Choroid plexus epithelial cell (primary cell): ENCODE measurements around the gene OGDH.
A peak's percentile ranks its signal among the peaks of the same experiment; 100 is the strongest.

ENCODE experiments used
- DNase-seq: peaks from one replicate; pipeline ENCODE4 v3.0.0-alpha.2; 2010; ENCODE audit warnings: low read depth
- H3K4me3 ChIP-seq: 2 replicates; pipeline ENCODE4 v1.5.1; 2011; ENCODE audit warnings: low read depth, mild to moderate bottlenecking, control low read depth, low read length, moderate library complexity
- TF ChIP-seq, protein P1 (sequence below): conservative IDR thresholded peaks from 2 replicates; pipeline ENCODE4 v1.5.1; 2011; ENCODE audit warnings: low read depth, mild to moderate bottlenecking, control low read depth, inconsistent platforms, low read length, moderate library complexity

OGDH gene

DNA sequence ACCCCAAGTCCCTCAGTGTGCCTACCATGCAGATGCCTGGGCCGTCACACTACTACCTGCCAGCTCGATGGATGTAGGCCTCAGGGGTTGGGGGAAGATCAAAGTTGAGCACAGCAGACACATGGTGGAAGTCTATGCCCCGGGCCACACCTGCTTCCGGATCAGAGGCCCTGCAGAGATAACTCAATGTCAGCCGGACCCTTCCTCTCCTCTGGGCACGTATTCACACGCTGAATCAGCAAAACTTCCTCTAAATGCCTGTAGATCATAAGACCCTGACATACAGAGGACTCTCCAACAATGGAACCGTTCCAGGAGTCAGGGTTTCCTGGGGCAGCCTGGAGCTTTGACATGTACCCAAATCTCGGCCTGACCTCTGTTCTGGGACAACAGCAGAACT is 36.5 kb upstream of the OGDH start:
- H3K4me3 ChIP-seq: no peak overlapping the region
- TF ChIP-seq, protein P1, sequence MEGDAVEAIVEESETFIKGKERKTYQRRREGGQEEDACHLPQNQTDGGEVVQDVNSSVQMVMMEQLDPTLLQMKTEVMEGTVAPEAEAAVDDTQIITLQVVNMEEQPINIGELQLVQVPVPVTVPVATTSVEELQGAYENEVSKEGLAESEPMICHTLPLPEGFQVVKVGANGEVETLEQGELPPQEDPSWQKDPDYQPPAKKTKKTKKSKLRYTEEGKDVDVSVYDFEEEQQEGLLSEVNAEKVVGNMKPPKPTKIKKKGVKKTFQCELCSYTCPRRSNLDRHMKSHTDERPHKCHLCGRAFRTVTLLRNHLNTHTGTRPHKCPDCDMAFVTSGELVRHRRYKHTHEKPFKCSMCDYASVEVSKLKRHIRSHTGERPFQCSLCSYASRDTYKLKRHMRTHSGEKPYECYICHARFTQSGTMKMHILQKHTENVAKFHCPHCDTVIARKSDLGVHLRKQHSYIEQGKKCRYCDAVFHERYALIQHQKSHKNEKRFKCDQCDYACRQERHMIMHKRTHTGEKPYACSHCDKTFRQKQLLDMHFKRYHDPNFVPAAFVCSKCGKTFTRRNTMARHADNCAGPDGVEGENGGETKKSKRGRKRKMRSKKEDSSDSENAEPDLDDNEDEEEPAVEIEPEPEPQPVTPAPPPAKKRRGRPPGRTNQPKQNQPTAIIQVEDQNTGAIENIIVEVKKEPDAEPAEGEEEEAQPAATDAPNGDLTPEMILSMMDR: no peak
- DNase-seq: no peak

DNA sequence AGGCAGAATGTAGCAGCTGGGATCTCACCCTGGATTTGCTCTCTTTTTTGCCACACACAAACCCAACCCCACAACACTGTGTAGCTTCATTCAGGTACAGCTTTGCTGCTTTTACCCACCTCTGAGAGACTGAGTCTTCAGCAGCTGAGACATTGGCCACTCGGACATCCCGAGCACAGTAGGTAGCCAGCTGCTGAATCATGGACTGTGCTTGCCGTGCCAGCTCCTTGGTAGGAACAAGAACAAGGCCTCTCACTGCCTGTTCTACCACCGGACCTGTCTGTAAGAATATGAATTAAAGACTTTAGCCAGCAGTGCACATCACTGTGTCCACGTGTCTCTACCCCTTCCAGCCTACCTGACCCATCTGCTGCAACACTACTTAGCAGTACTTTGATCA is 33.7 kb upstream of the OGDH start:
- peak overlapping the region; percentile 97 for H3K4me3 ChIP-seq
- DNase-seq: no peak
- TF ChIP-seq, protein P1: no peak

DNA sequence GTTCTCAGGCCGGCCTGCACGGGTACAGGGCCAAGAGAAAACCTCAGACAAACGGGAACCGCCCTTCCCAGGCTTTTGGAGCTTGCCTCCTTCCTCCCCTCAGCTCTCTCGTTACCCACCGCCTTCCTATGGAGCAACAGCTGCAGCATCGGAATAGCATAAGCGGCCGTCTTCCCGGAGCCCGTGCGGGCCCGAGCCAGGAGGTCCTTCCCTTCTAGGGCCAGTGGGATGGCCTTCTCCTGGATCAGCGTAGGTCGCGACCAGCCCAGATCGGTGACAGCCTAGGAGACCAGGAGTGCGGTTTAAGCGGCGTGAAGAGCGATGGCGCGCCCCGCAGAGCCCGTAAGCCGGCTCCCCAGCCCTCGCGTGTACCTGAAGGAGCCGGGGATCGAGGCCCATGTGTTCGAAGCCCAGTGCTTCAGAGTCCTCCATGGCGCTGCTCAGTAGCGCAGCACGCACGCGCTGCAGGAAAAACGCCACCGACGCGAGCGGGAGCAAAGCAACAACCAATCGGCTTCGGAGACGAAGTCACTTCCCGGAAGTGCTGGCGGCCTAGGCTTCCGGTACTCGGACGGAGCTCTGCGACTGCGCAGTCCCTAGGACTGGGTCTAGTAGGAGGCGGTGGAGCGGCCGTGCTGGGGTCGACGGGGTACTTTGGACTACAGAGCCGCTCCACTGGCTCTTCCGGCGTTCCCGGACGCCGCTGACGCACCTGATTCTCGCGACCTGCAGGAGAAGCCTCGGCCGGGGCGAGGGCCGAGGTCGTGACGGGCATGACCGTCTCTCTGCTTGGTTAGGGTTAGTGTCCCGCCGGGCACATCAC is 32.8 kb upstream of the OGDH start, which contains the start of gene DDX56:
TSS of gene DDX56 (minus strand) at position 445 of the 823 bp plus-strand sequence. CDS start at position 432, 13 bp downstream.
- TF ChIP-seq, protein P1: no peak
- peak; percentile 96 for DNase-seq
- H3K4me3 ChIP-seq: peak within 1 kb of the TSS; percentile 97

DNA sequence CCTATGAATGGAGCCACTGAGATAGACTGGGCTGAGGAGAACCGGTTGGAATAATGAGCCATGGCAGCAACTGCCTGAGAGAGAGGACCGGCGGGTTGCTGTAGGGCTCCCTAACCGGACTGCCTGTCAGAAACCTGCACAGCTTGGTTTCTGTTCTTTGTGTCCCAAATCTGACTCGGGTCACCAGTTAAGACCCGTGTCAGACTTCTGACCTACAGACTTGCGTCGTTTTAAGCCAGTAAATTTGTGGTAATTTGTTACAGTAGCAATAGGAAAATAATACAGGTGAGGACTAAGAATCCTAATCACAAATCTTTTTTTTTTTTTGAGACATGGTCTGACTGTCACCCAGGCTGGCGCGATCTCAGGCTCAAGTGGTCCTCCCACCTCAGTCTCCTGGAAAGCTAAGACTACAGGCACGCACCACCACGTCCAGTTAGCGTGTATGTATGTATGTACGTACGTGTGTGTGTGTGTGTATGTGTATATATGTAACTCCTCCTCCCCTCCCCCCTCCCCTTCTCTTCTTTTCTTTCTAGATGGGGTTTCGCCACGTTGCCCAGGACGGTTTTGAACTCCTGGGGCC is 32.0 kb upstream of the OGDH start:
- DNase-seq: peak; percentile 14
- TF ChIP-seq, protein P1: no peak

DNA sequence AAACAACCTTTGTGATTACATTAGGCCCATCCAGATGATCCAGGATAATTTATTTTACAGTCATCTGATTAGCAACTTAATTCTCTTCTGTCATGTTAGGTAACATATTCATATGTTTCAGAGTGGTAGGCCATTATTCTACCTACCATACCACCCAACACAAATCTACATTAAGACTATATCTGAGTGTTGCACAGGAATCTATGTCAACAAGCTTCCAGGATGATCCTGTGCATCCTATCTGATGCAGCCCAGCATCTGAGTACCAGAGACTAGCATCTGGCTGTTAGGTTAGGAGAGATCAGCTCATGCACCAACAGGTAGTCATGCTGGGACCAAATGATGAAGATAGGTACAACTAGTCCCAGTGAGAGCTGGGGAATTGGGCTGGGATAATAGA is 31.4 kb upstream of the OGDH start:
- no peak overlapping the region for H3K4me3 ChIP-seq
- DNase-seq: no peak
- TF ChIP-seq, protein P1: no peak

More for the DNA sequence above, 32.0 kb upstream of the OGDH start:
- peak overlapping the region; percentile 97 for H3K4me3 ChIP-seq

DNA sequence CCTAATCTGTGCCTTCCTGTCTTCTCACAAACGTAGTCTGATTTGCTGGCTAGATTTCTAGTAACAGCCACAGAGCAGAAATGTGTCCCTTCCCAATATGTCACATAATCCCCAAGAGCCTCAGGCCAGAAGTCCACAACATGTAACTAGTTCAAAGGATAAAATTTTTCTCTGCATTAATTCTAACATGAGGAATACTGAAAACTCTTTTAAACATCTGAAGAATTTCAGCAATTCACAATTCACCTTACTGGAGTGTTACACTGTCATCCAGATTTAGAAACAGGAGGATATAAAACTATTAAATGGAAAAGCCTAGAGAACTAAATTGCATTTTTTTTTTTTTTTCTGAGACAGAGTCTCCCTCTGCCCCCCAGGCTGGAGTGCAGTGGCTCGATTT is 30.2 kb upstream of the OGDH start:
- H3K4me3 ChIP-seq: no peak overlapping the region
- TF ChIP-seq, protein P1: no peak
- DNase-seq: no peak
